Activated CD4-positive, alpha-beta T cell treated with anti-CD3 and anti-CD28 coated beads, Interleukin-2, amount 10 ng/mL, durations not matched to agents 24 days and 14 days (primary cell): ENCODE data around the gene CECR2. TPM values are rescaled to one million over a fixed set of nuclear protein-coding genes. Genes with fewer than 3 reads are reported as not detected.

Experiments
- DNase-seq: peaks from one replicate; pipeline ENCODE4 v3.0.0; 2022
- H3K27ac Mint-ChIP-seq: one replicate; pipeline ENCODE4 v1.8.0; 2022; ENCODE audit warnings: mild to moderate bottlenecking, mixed read lengths
- H3K27me3 Mint-ChIP-seq: one replicate; pipeline ENCODE4 v1.8.0; 2022; ENCODE audit warnings: mixed read lengths
- H3K36me3 Mint-ChIP-seq: one replicate; pipeline ENCODE4 v1.8.0; 2022; ENCODE audit warnings: low read depth, mild to moderate bottlenecking, mixed read lengths
- H3K4me1 Mint-ChIP-seq: one replicate; pipeline ENCODE4 v1.8.0; 2021; ENCODE audit warnings: mixed read lengths
- H3K4me3 Mint-ChIP-seq: one replicate; pipeline ENCODE4 v1.8.0; 2022; ENCODE audit warnings: mild to moderate bottlenecking, moderate library complexity, mixed read lengths
- H3K9me3 Mint-ChIP-seq: one replicate; pipeline ENCODE4 v1.8.0; 2021; ENCODE audit warnings: mixed read lengths
- intact Hi-C: fragments of 100-400 bp; cut with micrococcal nuclease; formaldehyde crosslinking; loops from one replicate; pipeline ENCODE4 v1.15.1; 2023
- total RNA-seq: library from RNA; stranded (reverse); gene quantifications from 2 replicates; pipeline ENCODE4 v1.2.3, GENCODE V29; 2022

CECR2 gene
- total RNA-seq, 1 donor from 2014 or later: 0.09 TPM

- Mint-ChIP-seq H3K4me1 (peaks cover 3% of the 10 kb centered on the region), H3K27ac (no peak overlapping the region), H3K4me3 (no peak overlapping the region), H3K27me3 (peaks cover 8% of the 10 kb centered on the region), H3K9me3 (no peaks in the 10 kb centered on the region), H3K36me3 (no peaks in the 10 kb centered on the region)
- intact Hi-C loops: no loop called here
- no peak for DNase-seq
These were observed 61.9 kb downstream of the CECR2 start for GRCh38 chr22:17431179-17431578.

GRCh38 chr22:17434856-17435255, 65.6 kb downstream of the CECR2 start:
- Mint-ChIP-seq H3K27me3 (peaks cover 16% of the 10 kb centered on the region), H3K4me3 (no peak overlapping the region), H3K27ac (no peak overlapping the region), H3K36me3 (no peaks in the 10 kb centered on the region), H3K4me1 (peaks cover 6% of the 10 kb centered on the region), H3K9me3 (no peaks in the 10 kb centered on the region)
- intact Hi-C loops: no loop called here
- DNase-seq: no peak

GRCh38 chr22:17435375-17435774, 66.1 kb downstream of the CECR2 start:
- H3K36me3 Mint-ChIP-seq: no peaks in the 10 kb centered on the region
- H3K27ac Mint-ChIP-seq: no peak overlapping the region
- H3K4me1 Mint-ChIP-seq: peaks cover 6% of the 10 kb centered on the region
- no peak overlapping the region for H3K4me3 Mint-ChIP-seq
- no peaks in the 10 kb centered on the region for H3K9me3 Mint-ChIP-seq
- DNase-seq: no peak
- peaks cover 16% of the 10 kb centered on the region for H3K27me3 Mint-ChIP-seq
- intact Hi-C loops: no loop called here

- H3K27ac Mint-ChIP-seq: no peak overlapping the region
- no peaks in the 10 kb centered on the region for H3K36me3 Mint-ChIP-seq
- H3K4me1 Mint-ChIP-seq: peaks cover 2% of the 10 kb centered on the region
- no peak overlapping the region for H3K4me3 Mint-ChIP-seq
- DNase-seq: no peak
- peaks cover 17% of the 10 kb centered on the region for H3K27me3 Mint-ChIP-seq
- no peaks in the 10 kb centered on the region for H3K9me3 Mint-ChIP-seq
- intact Hi-C loops: no loop called here
These were observed 67.2 kb downstream of the CECR2 start for GRCh38 chr22:17436382-17436980.

- intact Hi-C loops: no loop called here
- DNase-seq: no peak
- Mint-ChIP-seq H3K36me3 (no peaks in the 10 kb centered on the region), H3K9me3 (no peaks in the 10 kb centered on the region), H3K27ac (no peak overlapping the region), H3K4me1 (peaks cover 2% of the 10 kb centered on the region), H3K27me3 (peaks cover 17% of the 10 kb centered on the region), H3K4me3 (no peak overlapping the region)
These were observed 67.7 kb downstream of the CECR2 start for GRCh38 chr22:17436981-17437412.

GRCh38 chr22:17438026-17438425, 68.8 kb downstream of the CECR2 start:
- Mint-ChIP-seq H3K27ac (no peak overlapping the region), H3K4me1 (peaks cover 2% of the 10 kb centered on the region), H3K27me3 (peaks cover 17% of the 10 kb centered on the region), H3K4me3 (no peak overlapping the region), H3K9me3 (no peaks in the 10 kb centered on the region), H3K36me3 (no peaks in the 10 kb centered on the region)
- intact Hi-C loops: no loop called here
- no peak for DNase-seq

GRCh38 chr22:17441326-17441725, 72.1 kb downstream of the CECR2 start:
- Mint-ChIP-seq H3K9me3 (no peaks in the 10 kb centered on the region), H3K27me3 (peaks cover 15% of the 10 kb centered on the region), H3K36me3 (no peaks in the 10 kb centered on the region), H3K4me1 (peaks cover 2% of the 10 kb centered on the region), H3K27ac (no peak overlapping the region), H3K4me3 (no peak overlapping the region)
- no peak for DNase-seq
- intact Hi-C loops: no loop called here

- Mint-ChIP-seq H3K9me3 (no peaks in the 10 kb centered on the region), H3K27ac (no peak overlapping the region), H3K4me1 (no peaks in the 10 kb centered on the region), H3K36me3 (no peaks in the 10 kb centered on the region), H3K27me3 (peaks cover 4% of the 10 kb centered on the region), H3K4me3 (no peak overlapping the region)
- no peak for DNase-seq
- intact Hi-C loops: no loop called here
These were observed 74.3 kb downstream of the CECR2 start for GRCh38 chr22:17443405-17444203.

- Mint-ChIP-seq H3K27ac (no peak overlapping the region), H3K36me3 (no peaks in the 10 kb centered on the region), H3K4me3 (no peak overlapping the region), H3K9me3 (no peaks in the 10 kb centered on the region), H3K27me3 (peaks cover 4% of the 10 kb centered on the region), H3K4me1 (no peaks in the 10 kb centered on the region)
- no peak for DNase-seq
- intact Hi-C loops: no loop called here
These were observed 74.9 kb downstream of the CECR2 start for GRCh38 chr22:17444204-17444504.

GRCh38 chr22:17446698-17447097, 77.4 kb downstream of the CECR2 start:
- H3K27ac Mint-ChIP-seq: no peak overlapping the region
- no peaks in the 10 kb centered on the region for H3K36me3 Mint-ChIP-seq
- H3K9me3 Mint-ChIP-seq: no peaks in the 10 kb centered on the region
- intact Hi-C loops: no loop called here
- peaks cover 2% of the 10 kb centered on the region for H3K27me3 Mint-ChIP-seq
- H3K4me3 Mint-ChIP-seq: no peak overlapping the region
- no peaks in the 10 kb centered on the region for H3K4me1 Mint-ChIP-seq
- no peak for DNase-seq

- Mint-ChIP-seq H3K4me3 (no peak overlapping the region), H3K4me1 (no peaks in the 10 kb centered on the region), H3K9me3 (no peaks in the 10 kb centered on the region), H3K36me3 (no peaks in the 10 kb centered on the region), H3K27ac (no peak overlapping the region), H3K27me3 (peaks cover 4% of the 10 kb centered on the region)
- DNase-seq: no peak
- intact Hi-C loops: no loop called here
These were observed 82.1 kb downstream of the CECR2 start for GRCh38 chr22:17451316-17451715.

GRCh38 chr22:17460895-17461294, 91.6 kb downstream of the CECR2 start:
- Mint-ChIP-seq H3K36me3 (no peaks in the 10 kb centered on the region), H3K9me3 (no peaks in the 10 kb centered on the region), H3K27ac (no peak overlapping the region), H3K4me3 (no peak overlapping the region), H3K4me1 (no peaks in the 10 kb centered on the region), H3K27me3 (peaks cover 17% of the 10 kb centered on the region)
- no peak for DNase-seq
- intact Hi-C loops: no loop called here

- intact Hi-C loops: no loop called here
- peaks cover 31% of the 10 kb centered on the region for H3K27me3 Mint-ChIP-seq
- no peaks in the 10 kb centered on the region for H3K4me1 Mint-ChIP-seq
- no peak overlapping the region for H3K27ac Mint-ChIP-seq
- no peak overlapping the region for H3K4me3 Mint-ChIP-seq
- no peak for DNase-seq
- no peaks in the 10 kb centered on the region for H3K36me3 Mint-ChIP-seq
- no peaks in the 10 kb centered on the region for H3K9me3 Mint-ChIP-seq
These were observed 101.7 kb downstream of the CECR2 start for GRCh38 chr22:17470880-17471500.

- Mint-ChIP-seq H3K36me3 (no peaks in the 10 kb centered on the region), H3K9me3 (no peaks in the 10 kb centered on the region), H3K4me1 (no peaks in the 10 kb centered on the region), H3K27me3 (peaks cover 32% of the 10 kb centered on the region), H3K4me3 (no peak overlapping the region), H3K27ac (no peak overlapping the region)
- DNase-seq: no peak
- intact Hi-C loops: no loop called here
These were observed 102.8 kb downstream of the CECR2 start for GRCh38 chr22:17471886-17472535.
